Activated CD8-positive, alpha-beta T cell treated with anti-CD3 and anti-CD28 coated beads for 36 hours (primary cell): Measurements from ENCODE around the gene MTFR2. TPM values are rescaled to one million over a fixed set of nuclear protein-coding genes. Genes with fewer than 3 reads are reported as not detected.

ENCODE experiments used
- ATAC-seq: fragments of 200-7000 bp; cut with Tn5 transposase; one replicate; pipeline ENCODE4 v1.10.0; 2021; ENCODE audit warnings: mild to moderate bottlenecking, moderate library complexity
- CTCF ChIA-PET: fragments of 350-600 bp; sonication (Branson Sonifier 250); formaldehyde crosslinking; loops from one replicate; lab custom pipeline; 2021; ENCODE audit warnings: antibody characterized with exemption; lab: Charles Lee
- POLR2A ChIA-PET: fragments of 350-600 bp; sonication (Branson Sonifier 250); formaldehyde crosslinking; loops from one replicate; lab custom pipeline; 2021; ENCODE audit warnings: antibody characterized with exemption; lab: Charles Lee
- DNase-seq: peaks from one replicate; pipeline ENCODE4 v3.0.0-alpha.2; 2020
- H3K27ac Mint-ChIP-seq: one replicate; pipeline ENCODE4 v1.8.0; 2021; ENCODE audit warnings: mild to moderate bottlenecking, mixed read lengths
- H3K27me3 Mint-ChIP-seq: one replicate; pipeline ENCODE4 v1.8.0; 2021; ENCODE audit warnings: mixed read lengths
- H3K36me3 Mint-ChIP-seq: one replicate; pipeline ENCODE4 v1.8.0; 2021; ENCODE audit warnings: low read depth, mixed read lengths
- H3K4me1 Mint-ChIP-seq: one replicate; pipeline ENCODE4 v1.8.0; 2021; ENCODE audit warnings: low read depth, mixed read lengths
- H3K4me3 Mint-ChIP-seq: one replicate; pipeline ENCODE4 v1.8.0; 2021; ENCODE audit warnings: mild to moderate bottlenecking, moderate library complexity, mixed read lengths
- H3K9me3 Mint-ChIP-seq: one replicate; pipeline ENCODE4 v1.8.0; 2021; ENCODE audit warnings: mixed read lengths
- CTCF ChIP-seq: fragments of 200-600 bp; IDR thresholded peaks from one replicate; pipeline ENCODE4 v1.8.0; 2022; ENCODE audit warnings: antibody characterized with exemption, mild to moderate bottlenecking
- intact Hi-C: fragments of 100-400 bp; cut with micrococcal nuclease; formaldehyde crosslinking; loops from one replicate; pipeline ENCODE4 v1.10.0; 2022
- total RNA-seq, 2 experiments: library from RNA; stranded (reverse); gene quantifications; one replicate each; pipeline ENCODE4 v1.2.3, GENCODE V29; 2021

MTFR2 gene
- total RNA-seq, 2 experiments from 2014 or later: 20.9 to 23.9 TPM

GRCh38 chr6:136191606-136192312 is 58.4 kb downstream of the MTFR2 start:
- intact Hi-C loops: no loop called here
- Mint-ChIP-seq H3K4me3 (no peak overlapping the region), H3K36me3 (no peaks in the 10 kb centered on the region), H3K27ac (no peak overlapping the region), H3K27me3 (no peaks in the 10 kb centered on the region), H3K4me1 (no peaks in the 10 kb centered on the region), H3K9me3 (no peaks in the 10 kb centered on the region)
- POLR2A ChIA-PET: no interaction called here
- ATAC-seq (no peak), DNase-seq (no peak)
- CTCF ChIA-PET: no interaction called here
- no peak for TF ChIP-seq CTCF

GRCh38 chr6:136189104-136189503 is 61.0 kb downstream of the MTFR2 start:
- TF ChIP-seq CTCF: no peak
- Mint-ChIP-seq H3K4me1 (no peaks in the 10 kb centered on the region), H3K27me3 (no peaks in the 10 kb centered on the region), H3K36me3 (no peaks in the 10 kb centered on the region), H3K4me3 (no peak overlapping the region), H3K27ac (no peak overlapping the region), H3K9me3 (no peaks in the 10 kb centered on the region)
- POLR2A ChIA-PET: no interaction called here
- DNase-seq (no peak), ATAC-seq (no peak)
- CTCF ChIA-PET: no interaction called here
- intact Hi-C loops: no loop called here

- Mint-ChIP-seq H3K4me1 (no peaks in the 10 kb centered on the region), H3K27ac (no peak overlapping the region), H3K9me3 (no peaks in the 10 kb centered on the region), H3K4me3 (no peak overlapping the region), H3K27me3 (no peaks in the 10 kb centered on the region), H3K36me3 (no peaks in the 10 kb centered on the region)
- intact Hi-C loops: no loop called here
- no peak for DNase-seq
- no peak for TF ChIP-seq CTCF
- ATAC-seq: no peak
- ChIA-PET CTCF (no interaction called here), POLR2A (no interaction called here)
These were observed 61.6 kb downstream of the MTFR2 start for GRCh38 chr6:136188486-136188885.

GRCh38 chr6:136186363-136186762 is 63.7 kb downstream of the MTFR2 start:
- intact Hi-C loops: no loop called here
- CTCF ChIA-PET: interaction anchor here (1.1 kb wide), 1 partner anchor 40 kb away, joined by 3 read pairs; no protein-coding TSS in a partner anchor
- Mint-ChIP-seq H3K4me3 (no peak overlapping the region), H3K9me3 (no peaks in the 10 kb centered on the region), H3K36me3 (no peaks in the 10 kb centered on the region), H3K27me3 (no peaks in the 10 kb centered on the region), H3K27ac (no peak overlapping the region), H3K4me1 (no peaks in the 10 kb centered on the region)
- DNase-seq (no peak), ATAC-seq (no peak)
- POLR2A ChIA-PET: no interaction called here
- no peak for TF ChIP-seq CTCF

GRCh38 chr6:136184738-136185137 is 65.4 kb downstream of the MTFR2 start:
- ATAC-seq: no peak
- POLR2A ChIA-PET: no interaction called here
- Mint-ChIP-seq H3K27ac (no peak overlapping the region), H3K36me3 (no peaks in the 10 kb centered on the region), H3K9me3 (no peaks in the 10 kb centered on the region), H3K27me3 (no peaks in the 10 kb centered on the region), H3K4me1 (no peaks in the 10 kb centered on the region), H3K4me3 (no peak overlapping the region)
- CTCF ChIA-PET: interaction anchor here (0.8 kb wide), 1 partner anchor 18 kb away, joined by 3 read pairs; no protein-coding TSS in a partner anchor
- TF ChIP-seq CTCF: no peak
- intact Hi-C loops: no loop called here
- no peak for DNase-seq
